GM12873 (cell line): ENCODE data around the gene B3GNT8.

Experiments used
- TF ChIP-seq, protein P1 (sequence below): IDR thresholded peaks from 2 replicates; pipeline ENCODE4 v1.5.1; 2012; ENCODE audit warnings: low read depth, mild to moderate bottlenecking, moderate library complexity, low read length, control low read depth; ENCODE audit not compliant: insufficient read depth; ENCODE audit errors: missing control alignments

The B3GNT8 gene

DNA sequence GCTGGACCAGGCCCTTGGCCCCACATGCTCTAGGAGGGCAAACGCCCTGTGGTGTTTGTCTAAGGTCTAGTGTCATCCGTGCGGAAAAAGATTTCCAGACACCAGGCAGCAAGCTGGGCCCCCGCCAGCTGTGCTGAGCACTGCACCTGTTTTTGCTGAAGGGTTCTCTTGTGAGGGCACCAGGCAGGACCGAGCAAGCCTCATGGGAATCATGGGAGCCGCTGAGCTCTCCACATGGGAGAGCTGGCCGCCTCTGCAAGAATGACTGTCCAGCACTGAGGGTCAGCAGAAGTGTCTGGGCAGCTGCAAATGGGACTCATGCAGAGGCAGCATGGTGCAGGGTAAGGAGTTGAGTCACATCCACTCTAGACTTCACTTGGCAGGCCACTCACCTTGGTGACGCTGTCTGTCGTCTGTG is 12.0 kb downstream of the B3GNT8 start:
- TF ChIP-seq, protein P1, sequence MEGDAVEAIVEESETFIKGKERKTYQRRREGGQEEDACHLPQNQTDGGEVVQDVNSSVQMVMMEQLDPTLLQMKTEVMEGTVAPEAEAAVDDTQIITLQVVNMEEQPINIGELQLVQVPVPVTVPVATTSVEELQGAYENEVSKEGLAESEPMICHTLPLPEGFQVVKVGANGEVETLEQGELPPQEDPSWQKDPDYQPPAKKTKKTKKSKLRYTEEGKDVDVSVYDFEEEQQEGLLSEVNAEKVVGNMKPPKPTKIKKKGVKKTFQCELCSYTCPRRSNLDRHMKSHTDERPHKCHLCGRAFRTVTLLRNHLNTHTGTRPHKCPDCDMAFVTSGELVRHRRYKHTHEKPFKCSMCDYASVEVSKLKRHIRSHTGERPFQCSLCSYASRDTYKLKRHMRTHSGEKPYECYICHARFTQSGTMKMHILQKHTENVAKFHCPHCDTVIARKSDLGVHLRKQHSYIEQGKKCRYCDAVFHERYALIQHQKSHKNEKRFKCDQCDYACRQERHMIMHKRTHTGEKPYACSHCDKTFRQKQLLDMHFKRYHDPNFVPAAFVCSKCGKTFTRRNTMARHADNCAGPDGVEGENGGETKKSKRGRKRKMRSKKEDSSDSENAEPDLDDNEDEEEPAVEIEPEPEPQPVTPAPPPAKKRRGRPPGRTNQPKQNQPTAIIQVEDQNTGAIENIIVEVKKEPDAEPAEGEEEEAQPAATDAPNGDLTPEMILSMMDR: no peak

DNA sequence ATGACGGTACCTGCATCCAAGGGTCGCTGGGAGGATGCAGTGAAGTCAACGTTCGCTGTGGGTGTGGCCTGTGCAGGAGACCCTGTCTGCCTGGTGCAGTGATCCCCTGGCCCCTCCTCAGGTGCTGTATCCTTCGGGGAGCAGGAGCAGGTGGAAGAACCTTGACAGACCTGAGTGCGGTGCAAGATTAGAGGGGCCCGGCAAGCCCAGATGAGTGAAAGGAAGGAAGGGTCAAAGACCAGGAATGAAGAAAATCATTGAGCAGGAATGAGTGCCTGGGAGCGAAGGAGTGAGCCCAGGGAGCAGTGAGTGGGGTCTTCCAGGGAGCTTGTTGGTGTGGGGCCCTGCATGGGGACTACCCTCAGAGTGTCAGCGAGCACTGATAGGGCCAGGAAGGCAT is 12.7 kb downstream of the B3GNT8 start:
- TF ChIP-seq, protein P1: no peak

DNA sequence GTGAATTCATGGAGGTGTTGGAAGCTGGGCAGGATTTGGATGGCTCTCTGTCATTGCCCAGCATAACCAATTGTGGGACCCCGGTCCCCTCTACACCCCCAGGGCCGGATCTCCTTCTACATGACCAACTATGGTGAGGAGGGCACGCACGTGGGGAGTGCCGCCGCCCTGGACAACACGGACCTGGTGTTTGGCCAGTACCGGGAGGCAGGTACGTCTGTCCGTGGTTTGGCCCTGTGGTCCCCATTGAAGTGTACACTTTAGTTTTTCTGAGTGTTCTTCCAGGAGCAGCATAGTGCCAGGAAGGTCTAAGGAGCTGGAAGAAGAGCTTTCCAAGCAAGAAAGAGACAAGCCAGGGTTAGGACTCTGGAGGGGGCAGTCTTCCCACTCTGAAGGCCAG is 13.2 kb downstream of the B3GNT8 start:
- TF ChIP-seq, protein P1: no peak

DNA sequence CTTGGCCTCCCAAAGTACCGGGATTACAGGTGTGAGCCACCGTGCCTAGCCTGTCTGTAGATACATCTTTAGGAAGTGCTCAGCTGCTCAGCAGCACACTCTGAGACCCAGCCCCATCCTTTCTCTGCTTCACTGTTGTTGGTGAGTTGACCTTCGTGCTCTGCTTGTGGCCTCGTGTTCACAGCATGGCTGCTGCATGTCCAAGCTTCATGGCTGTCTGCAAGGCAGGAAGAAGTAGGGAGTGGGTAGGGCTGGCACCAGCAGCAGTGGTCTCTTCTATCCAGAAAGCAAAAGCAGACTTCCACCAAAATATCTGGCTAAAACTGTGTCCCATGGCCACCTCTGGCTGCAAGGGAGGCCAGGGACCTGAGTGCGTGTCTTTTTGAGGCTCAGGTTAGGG is 14.2 kb downstream of the B3GNT8 start:
- TF ChIP-seq, protein P1: no peak

DNA sequence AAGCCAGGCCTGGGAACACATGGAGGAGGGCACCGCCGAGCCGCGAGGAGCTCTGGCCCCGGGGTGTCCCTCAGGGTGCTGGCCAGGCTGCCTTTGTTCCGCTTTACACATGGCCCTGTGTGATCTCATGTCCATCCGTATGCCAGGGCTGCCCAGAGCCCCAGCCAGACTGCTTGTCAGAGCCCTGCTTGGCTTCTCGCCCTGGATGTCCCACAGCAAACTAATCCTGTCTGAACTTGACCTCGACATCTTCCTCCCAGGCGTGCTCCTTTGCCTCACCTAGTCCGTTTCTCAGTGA is 15.3 kb downstream of the B3GNT8 start:
- TF ChIP-seq, protein P1: no peak

DNA sequence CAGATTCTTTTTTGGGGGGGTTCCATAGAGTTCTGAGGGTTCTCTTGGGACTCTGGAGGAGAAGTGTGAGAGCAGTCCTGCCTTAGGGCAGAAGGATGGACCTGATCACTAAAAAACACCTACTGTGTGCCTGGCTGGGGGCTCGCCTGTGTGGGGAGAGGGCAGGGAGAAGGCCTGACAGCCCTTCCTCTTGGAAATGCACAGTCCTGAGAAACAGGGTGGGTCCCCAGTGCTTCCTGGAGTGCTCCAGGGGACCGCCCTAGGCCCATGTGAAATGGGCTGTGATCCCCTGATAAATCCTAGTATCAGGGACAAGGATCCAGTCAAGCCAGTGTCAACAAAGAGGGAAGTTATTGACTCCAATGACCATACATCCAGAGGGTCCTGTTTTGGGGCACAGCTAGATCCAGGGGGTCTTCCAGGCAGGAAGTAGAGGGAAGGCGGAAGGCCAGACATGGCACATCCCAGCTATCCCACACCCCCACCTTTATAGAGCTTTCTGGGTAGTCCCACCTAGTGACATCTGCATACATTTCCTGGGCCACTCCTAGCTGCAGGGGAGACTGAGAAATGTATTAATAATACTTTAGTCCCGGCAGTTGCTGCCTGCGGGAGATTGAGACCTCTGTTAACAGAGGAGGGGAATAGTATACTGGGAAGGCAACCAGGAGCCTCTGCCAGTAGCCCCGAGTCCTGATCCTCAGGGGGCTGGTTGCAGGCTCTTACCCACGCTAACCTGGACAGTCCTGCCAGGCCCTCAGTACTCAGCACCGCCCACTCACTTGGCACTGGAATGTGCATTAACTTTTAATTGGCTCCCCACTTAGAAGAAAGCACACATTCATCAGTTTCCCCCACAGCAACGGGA is 15.8 kb downstream of the B3GNT8 start:
- TF ChIP-seq, protein P1: no peak

DNA sequence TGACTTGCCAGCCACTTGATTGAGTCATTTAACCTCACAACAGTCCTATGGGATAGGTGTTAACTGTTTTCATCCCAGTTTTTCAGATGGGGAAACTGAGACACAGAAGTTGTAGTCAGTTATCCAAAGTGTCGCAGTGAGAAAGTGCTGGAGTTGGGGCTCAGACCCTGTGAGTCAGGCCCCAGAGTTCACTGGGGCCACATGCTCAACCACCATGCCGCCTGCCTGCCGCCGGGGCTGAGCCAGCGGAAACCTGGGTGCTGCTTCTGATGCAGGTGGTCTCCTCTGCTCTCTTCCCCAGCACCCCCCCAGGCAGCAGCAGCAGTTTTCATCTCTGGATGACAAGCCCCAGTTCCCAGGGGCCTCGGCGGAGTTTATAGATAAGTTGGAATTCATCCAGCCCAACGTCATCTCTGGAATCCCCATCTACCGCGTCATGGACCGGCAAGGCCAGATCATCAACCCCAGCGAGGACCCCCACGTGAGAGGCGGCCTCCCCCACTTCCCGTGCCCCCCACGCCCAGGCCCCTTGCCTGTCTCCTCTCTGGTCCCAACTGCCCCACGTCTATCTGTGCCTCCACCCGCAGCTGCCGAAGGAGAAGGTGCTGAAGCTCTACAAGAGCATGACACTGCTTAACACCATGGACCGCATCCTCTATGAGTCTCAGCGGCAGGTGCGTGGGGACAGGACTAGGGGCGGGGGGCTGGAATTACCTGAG is 16.7 kb downstream of the B3GNT8 start:
- TF ChIP-seq, protein P1: no peak
